Epithelial cell of esophagus (primary cell): ENCODE data around the gene NALCN.

Source experiments
- DNase-seq: peaks from one replicate; pipeline ENCODE4 v3.0.0; 2010; ENCODE audit warnings: low read depth
- H3K4me3 ChIP-seq: 2 replicates; pipeline ENCODE4 v1.5.1; 2011; ENCODE audit warnings: mild to moderate bottlenecking, low read length, control low read depth
- TF ChIP-seq, protein P1 (sequence below): IDR thresholded peaks from 2 replicates; pipeline ENCODE4 v1.5.1; 2011; ENCODE audit warnings: low read depth, mild to moderate bottlenecking, low read length, control low read depth, inconsistent platforms; ENCODE audit not compliant: insufficient read depth; ENCODE audit errors: missing control alignments

NALCN gene

DNA sequence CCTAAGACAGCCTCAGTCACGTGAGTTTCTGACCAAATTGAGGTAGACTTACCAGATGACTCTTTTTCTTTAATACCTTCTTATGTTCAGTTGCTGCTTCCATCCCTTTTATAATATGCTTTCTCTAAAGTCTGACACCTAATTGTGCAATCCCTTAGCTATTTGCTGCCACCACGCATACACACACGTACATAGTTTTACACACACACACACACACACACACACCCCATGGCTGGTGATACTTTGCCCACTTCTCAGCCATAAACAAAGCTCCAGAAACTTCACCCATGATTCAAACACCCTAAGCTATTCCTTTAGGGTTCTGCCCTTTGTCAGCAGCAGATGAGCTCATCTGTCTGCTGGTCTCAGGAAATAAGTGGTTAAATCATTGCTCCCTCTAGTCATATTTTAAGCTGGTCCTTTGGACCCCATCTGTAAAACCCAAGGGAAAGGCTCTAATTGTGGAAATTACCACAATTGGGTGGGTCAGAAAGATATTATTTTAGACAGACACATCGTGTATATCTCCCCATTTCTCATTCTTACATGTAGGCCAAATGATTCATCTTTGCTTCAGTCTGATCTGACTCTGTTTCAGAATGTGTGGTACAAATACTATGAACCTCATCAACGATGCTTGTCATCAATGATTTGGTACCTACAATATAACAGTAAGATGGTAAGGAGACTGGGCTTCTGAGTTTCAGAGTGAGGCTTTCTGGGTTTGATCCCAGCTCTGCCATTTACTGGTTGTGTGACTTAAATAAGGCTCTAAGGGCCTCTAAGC lies 69.2 kb downstream of the NALCN start:
- peak; percentile 31 for DNase-seq
- no peak overlapping the region for H3K4me3 ChIP-seq
- TF ChIP-seq, protein P1, sequence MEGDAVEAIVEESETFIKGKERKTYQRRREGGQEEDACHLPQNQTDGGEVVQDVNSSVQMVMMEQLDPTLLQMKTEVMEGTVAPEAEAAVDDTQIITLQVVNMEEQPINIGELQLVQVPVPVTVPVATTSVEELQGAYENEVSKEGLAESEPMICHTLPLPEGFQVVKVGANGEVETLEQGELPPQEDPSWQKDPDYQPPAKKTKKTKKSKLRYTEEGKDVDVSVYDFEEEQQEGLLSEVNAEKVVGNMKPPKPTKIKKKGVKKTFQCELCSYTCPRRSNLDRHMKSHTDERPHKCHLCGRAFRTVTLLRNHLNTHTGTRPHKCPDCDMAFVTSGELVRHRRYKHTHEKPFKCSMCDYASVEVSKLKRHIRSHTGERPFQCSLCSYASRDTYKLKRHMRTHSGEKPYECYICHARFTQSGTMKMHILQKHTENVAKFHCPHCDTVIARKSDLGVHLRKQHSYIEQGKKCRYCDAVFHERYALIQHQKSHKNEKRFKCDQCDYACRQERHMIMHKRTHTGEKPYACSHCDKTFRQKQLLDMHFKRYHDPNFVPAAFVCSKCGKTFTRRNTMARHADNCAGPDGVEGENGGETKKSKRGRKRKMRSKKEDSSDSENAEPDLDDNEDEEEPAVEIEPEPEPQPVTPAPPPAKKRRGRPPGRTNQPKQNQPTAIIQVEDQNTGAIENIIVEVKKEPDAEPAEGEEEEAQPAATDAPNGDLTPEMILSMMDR = no peak

DNA sequence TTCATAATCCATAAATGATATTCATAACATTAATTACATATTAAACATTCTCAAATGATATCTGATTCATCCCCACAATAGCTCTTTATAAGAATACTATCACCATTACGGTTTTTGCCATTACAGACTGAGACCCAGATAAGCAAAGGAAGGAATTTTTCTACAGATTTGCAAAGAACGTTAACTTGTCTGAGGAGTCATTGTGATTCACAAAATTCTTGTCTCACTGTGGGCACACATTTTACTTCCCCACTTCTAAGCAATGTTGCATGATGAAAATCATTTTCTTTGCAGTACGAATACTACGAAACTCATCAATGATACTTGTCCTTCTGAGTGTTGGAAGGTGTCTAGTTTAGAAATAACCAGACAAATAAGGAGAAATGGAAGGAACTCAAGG lies 70.1 kb downstream of the NALCN start:
- DNase-seq = no peak
- TF ChIP-seq, protein P1 = no peak
- H3K4me3 ChIP-seq = no peak overlapping the region

DNA sequence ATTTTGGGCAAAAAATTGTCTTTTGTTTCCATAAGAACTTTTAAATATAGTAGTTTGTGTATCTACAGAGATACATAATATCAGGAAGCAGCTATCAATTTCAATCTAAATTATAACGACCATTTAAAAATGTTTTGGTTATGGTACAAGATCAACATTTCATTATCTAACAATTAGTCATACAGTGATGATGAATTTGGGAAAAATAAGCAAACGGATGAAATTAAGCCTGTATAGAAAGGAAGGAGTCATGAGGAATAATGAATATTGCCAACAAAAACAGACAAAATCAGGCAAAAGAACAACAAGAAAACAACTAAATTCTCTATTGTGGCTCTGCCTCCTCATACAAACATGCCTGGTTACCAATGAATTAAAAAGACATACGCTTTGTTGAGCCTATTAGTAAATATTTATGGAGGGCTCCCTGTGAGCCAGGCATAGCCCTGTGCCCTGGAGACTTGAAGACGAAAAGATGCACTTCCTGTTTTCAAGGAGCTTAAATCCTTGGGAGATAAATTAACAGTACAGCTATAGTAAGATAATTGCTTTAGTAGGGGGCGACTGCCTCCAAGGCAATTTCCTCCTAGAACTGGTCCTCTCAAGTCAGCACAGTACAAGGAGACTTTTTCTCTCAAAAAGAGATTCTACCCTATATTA lies 73.0 kb downstream of the NALCN start:
- H3K4me3 ChIP-seq = no peak overlapping the region
- TF ChIP-seq, protein P1 = no peak
- DNase-seq = no peak

DNA sequence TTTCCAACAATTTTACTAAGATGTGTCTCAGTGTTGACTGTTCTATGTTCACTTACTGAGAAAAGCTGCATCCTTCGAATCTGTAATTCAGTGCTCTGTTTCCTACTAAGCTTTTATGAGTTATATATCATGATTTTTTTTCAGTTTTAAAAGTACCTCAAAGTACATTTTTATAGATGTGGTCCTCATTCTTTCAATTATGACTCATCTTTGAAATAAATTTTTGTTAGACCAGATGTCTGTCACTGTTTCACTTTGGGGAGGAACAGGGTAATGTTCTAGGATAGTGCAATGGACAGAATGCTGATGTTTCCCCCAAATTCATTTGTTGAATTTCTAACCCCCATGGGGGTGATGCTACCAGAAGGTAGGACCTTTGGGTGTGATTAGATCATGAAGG lies 74.8 kb downstream of the NALCN start:
- no peak overlapping the region for H3K4me3 ChIP-seq
- DNase-seq = no peak
- TF ChIP-seq, protein P1 = no peak

DNA sequence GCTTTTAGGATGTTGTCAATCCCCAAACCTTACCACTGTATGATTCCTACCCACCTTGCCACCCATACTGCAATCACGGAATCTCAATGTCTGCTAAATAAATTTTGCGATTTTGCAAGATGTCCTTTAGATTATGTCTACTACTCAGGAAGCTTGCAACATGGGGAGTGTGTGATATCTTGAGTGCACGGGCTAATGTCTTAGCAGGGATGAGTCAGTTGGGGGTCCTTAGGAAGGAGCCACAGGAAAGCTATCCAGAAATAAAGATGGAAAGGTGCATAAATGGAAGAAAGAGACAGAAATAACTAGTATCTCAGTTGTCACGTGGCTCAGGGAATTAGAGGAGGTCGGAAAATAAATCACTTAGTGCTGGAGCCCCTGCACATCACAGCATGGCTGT lies 77.1 kb downstream of the NALCN start:
- DNase-seq = no peak
- TF ChIP-seq, protein P1 = no peak
- H3K4me3 ChIP-seq = no peak overlapping the region

DNA sequence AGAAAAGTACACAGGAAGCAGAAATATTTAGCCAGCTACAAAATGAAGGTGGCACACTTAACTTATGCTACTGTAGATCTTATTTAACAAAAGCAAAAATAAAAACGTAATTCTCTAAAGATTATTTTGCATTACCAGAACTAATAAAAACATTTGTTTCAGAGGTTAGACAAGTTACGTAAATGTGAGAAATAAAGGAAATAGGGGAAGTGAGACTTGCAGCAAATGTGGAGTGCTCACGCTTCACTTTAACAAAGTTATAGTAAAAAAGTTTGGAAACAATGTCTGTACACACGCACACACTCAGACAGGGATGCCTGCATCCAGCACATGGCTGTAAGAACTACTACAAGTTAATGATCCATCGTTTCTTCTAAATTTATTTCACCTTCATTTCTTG lies 83.7 kb downstream of the NALCN start:
- no peak for DNase-seq
- no peak overlapping the region for H3K4me3 ChIP-seq
- TF ChIP-seq, protein P1 = no peak
